Adrenal gland (tissue), 12 donors: Measurements from ENCODE around the gene PCDHGB4. TPM values are rescaled to one million over a fixed set of nuclear protein-coding genes. Genes with fewer than 3 reads are reported as not detected.
A peak's percentile ranks its signal among the peaks of the same experiment; 100 is the strongest.
"Not testable (repeated sequence)": the region's sequence is repeated elsewhere in the genome, so short reads cannot be mapped to it uniquely, and the experiment has no call there.

ENCODE experiments used
- DNase-seq, 7 donors: peaks; one replicate each; pipeline ENCODE4 v3.0.0-alpha.2; 2019 to 2020
- H3K27ac ChIP-seq, 5 donors: fragments of 200-600 bp; sonication (generic) in 4 of 5; 1 replicate in 3 of 5; 2 replicates in 2 of 5; pipeline versions ENCODE4 v1.5.1 to v1.8.0; 2016 to 2020; ENCODE audit warnings: mild to moderate bottlenecking in 1 of 5
- H3K27me3 ChIP-seq: fragments of 200-600 bp; 2 replicates; pipeline ENCODE4 v1.8.0; 2021
- H3K36me3 ChIP-seq, 2 donors: fragments of 200-600 bp; replicated peaks in 1 of 2; 1 replicate in 1 of 2; 2 replicates in 1 of 2; pipeline versions ENCODE4 v1.5.1 to v1.8.0; 2018 to 2022
- H3K4me1 ChIP-seq, 2 donors: fragments of 200-600 bp; replicated peaks in 1 of 2; 1 replicate in 1 of 2; 2 replicates in 1 of 2; pipeline versions ENCODE4 v1.5.1 to v1.8.0; 2018 to 2021
- H3K4me3 ChIP-seq, 4 donors: fragments of 200-600 bp; sonication (generic) in 3 of 4; one replicate each; pipeline ENCODE4 v1.5.1; 2016 to 2018
- H3K9me3 ChIP-seq, 3 donors: fragments of 200-600 bp; sonication (generic) in 1 of 3; replicated peaks in 1 of 3; 1 replicate in 2 of 3; 2 replicates in 1 of 3; pipeline versions ENCODE4 v1.5.1 to v1.8.0; 2016 to 2021
- CTCF ChIP-seq, 6 experiments: fragments of 450-650 bp in 4 of 6; fragments of 200-600 bp in 2 of 6; sonication (generic) in 1 of 6; IDR thresholded peaks; 1 replicate in 5 of 6; 2 replicates in 1 of 6; pipeline versions ENCODE4 v1.5.1 to v1.8.0; 2016 to 2021; ENCODE audit warnings: antibody characterized with exemption in 6 of 6, mild to moderate bottlenecking in 2 of 6, moderate library complexity in 1 of 6
- POLR2A ChIP-seq, 2 donors: fragments of 450-650 bp; IDR thresholded peaks; one replicate each; pipeline ENCODE4 v1.6.1; 2017; ENCODE audit warnings: antibody characterized with exemption in 2 of 2, mild to moderate bottlenecking in 2 of 2, moderate library complexity in 1 of 2
- WGBS, 4 donors: extraction: QIAGEN DNeasy Blood & Tissue Kit in 2 of 4; methylation state at CpG; one replicate each; pipeline versions ENCODE4 v1.1.5 to v1.1.7; 2013 to 2017; 5-methylcytosine and 5-hydroxymethylcytosine counted together
- intact Hi-C, 2 donors: fragments of 100-400 bp; cut with DNase I; formaldehyde crosslinking; loops; one replicate each; pipeline versions ENCODE4 v1.14.1 to v1.15.0; 2022 to 2023
- polyA plus RNA-seq, 3 donors: library from polyadenylated mRNA; stranded (reverse); fragments of 200-250 nt in 2 of 3; fragments of 350-450 nt in 1 of 3; fragmentation: Illumina TruSeq in 1 of 3; extraction: RNeasy Lipid Tissue Mini Kit (QIAGEN cat#74804) in 1 of 3; gene quantifications; one replicate each; pipeline ENCODE4 v1.2.3, GENCODE V29; 2013 to 2014
- total RNA-seq, 9 donors: library from RNA; depleted of rRNA in 4 of 9; stranded (reverse); fragments of >200 nt in 4 of 9; fragments of 120-200 nt in 1 of 9; fragmentation: NEBNext Ultra II Directional in 1 of 9; extraction: Animal tissue kit (Norgen Biotek cat#: 25700) in 1 of 9; gene quantifications; one replicate each; pipeline versions ENCODE4 v1.1.0 to v1.2.4, GENCODE V29; 2013 to 2023
- donor health status: healthy with polysubstance abuse.
- donor health status: Bipolar disorder and iron deficiency.
- donor health status: DM: yes; HTN: yes; CAD: no.
- donor health status: DM: no; HTN: no; CAD: no.
- donor health status: DM: no; HTN: no; CAD: no.
- donor health status: DM: yes; HTN: yes; CAD: no.

Gene PCDHGB4
- total and polyA plus RNA-seq, 12 donors, result 0.27 to 9.1 (median 4.5) TPM

- peak overlapping the region in 1 of 4 donors; percentile 41 for H3K4me3 ChIP-seq
- H3K27ac ChIP-seq, result no peak overlapping the region
- H3K36me3 ChIP-seq, result no peaks in the 10 kb centered on the region
- H3K4me1 ChIP-seq, result no peaks in the 10 kb centered on the region
- peaks cover 0 to 66% (median 8%) of the 10 kb centered on the region in 3 donors for H3K9me3 ChIP-seq
- DNase-seq, result no peak
- intact Hi-C loops, result no loop called here
- H3K27me3 ChIP-seq, result no peaks in the 10 kb centered on the region
- WGBS, 4 donors, result 23 to 32% (median 25%) methylated on average over 20 to 22 of the region's 22 CpGs
- TF ChIP-seq CTCF (IDR thresholded peaks at IDR 0.05) (no peak), POLR2A (IDR thresholded peaks at IDR 0.05) (no peak)
Measured at GRCh38 chr5:141403387-141403786, 15.9 kb downstream of the PCDHGB4 start.

GRCh38 chr5:141407790-141408505 lies 20.4 kb downstream of the PCDHGB4 start, which contains the start of gene PCDHGB6:
TSS of gene PCDHGB6 (plus strand) at chr5:141408021. CDS start at chr5:141408203, 182 bp downstream.
- TF ChIP-seq CTCF (IDR thresholded peaks at IDR 0.05), result peak; percentile 16 to 60 (median 44)
- H3K27ac ChIP-seq, H3K36me3 ChIP-seq, H3K4me1 ChIP-seq, H3K27me3 ChIP-seq, intact Hi-C loops: not testable (repeated sequence)
- Histone ChIP-seq H3K4me3 (peak within 1 kb of the TSS in 1 of 4 donors; percentile 43), H3K9me3 (peaks cover 0 to 69% (median 8%) of the 10 kb centered on the region in 3 donors)
- WGBS, 4 donors, result 8 to 14% (median 11%) methylated on average over 25 to 50 of the region's 51 CpGs
- DNase-seq, result peak; percentile 27 to 63 (median 40)

GRCh38 chr5:141409598-141410306 lies 22.3 kb downstream of the PCDHGB4 start:
- no peak for DNase-seq
- 15 to 26% (median 21%) methylated on average over 24 to 64 of the region's 64 CpGs for WGBS, 4 donors
- Histone ChIP-seq H3K36me3 (no peaks in the 10 kb centered on the region), H3K27me3 (no peaks in the 10 kb centered on the region), H3K27ac (no peak overlapping the region), H3K9me3 (peaks cover 0 to 60% (median 8%) of the 10 kb centered on the region in 3 donors), H3K4me1 (no peaks in the 10 kb centered on the region), H3K4me3 (no peak overlapping the region)
- intact Hi-C loops, result loop anchor here (5.0 to 10.0 kb wide), 5 partner anchors 95 to 185 kb away; partner anchors contain the start of gene PCDHB14 (in 1 of the 2)
- no peak for TF ChIP-seq CTCF (IDR thresholded peaks at IDR 0.05)
- TF ChIP-seq POLR2A (IDR thresholded peaks at IDR 0.05), result no peak

GRCh38 chr5:141411575-141411974 lies 24.1 kb downstream of the PCDHGB4 start:
- H3K4me1 ChIP-seq, result no peaks in the 10 kb centered on the region
- no peak overlapping the region for H3K4me3 ChIP-seq
- H3K36me3 ChIP-seq, result no peaks in the 10 kb centered on the region
- no peak for DNase-seq
- H3K9me3 ChIP-seq, result peaks cover 0 to 52% (median 6%) of the 10 kb centered on the region in 3 donors
- 56 to 73% (median 64%) methylated on average over 3 of the region's 3 CpGs for WGBS, 4 donors
- intact Hi-C loops, result loop anchor here (5.0 to 10.0 kb wide), 5 partner anchors 97 to 187 kb away; partner anchors contain the start of gene PCDHB14 (in 1 of the 2)
- no peaks in the 10 kb centered on the region for H3K27me3 ChIP-seq
- TF ChIP-seq CTCF (IDR thresholded peaks at IDR 0.05), result no peak
- TF ChIP-seq POLR2A (IDR thresholded peaks at IDR 0.05), result no peak
- no peak overlapping the region for H3K27ac ChIP-seq
